IMR-90 (cell line): Measurements from ENCODE around the gene PKP3. TPM values are rescaled to one million over a fixed set of nuclear protein-coding genes. Genes with fewer than 3 reads are reported as not detected.

Source experiments
- ATAC-seq: fragments of 200-7000 bp; cut with Tn5 transposase; 2 replicates; pipeline ENCODE4 v1.9.1; 2020; ENCODE audit warnings: low read depth, mild to moderate bottlenecking, moderate library complexity
- BruUV-seq: library from RNA; stranded (reverse); fragments of 400-500 nt; replicated peaks from 2 replicates; lab custom pipeline; 2021; lab: Mats Ljungman, UMichigan
- CTCF ChIA-PET: fragments of 300-600 bp; formaldehyde crosslinking; extraction: SDS; loops from one replicate; lab custom pipeline; 2021; ENCODE audit warnings: antibody characterized with exemption; lab: Yijun Ruan, JAX
- POLR2A ChIA-PET: fragments of 300-600 bp; sonication (Branson Sonifier 250); formaldehyde crosslinking; loops from one replicate; lab custom pipeline; 2022; ENCODE audit warnings: antibody characterized with exemption; ENCODE audit not compliant: unreplicated experiment; lab: Charles Lee
- DNase-seq: peaks from one replicate; pipeline ENCODE4 v3.0.0; 2013
- H2AFZ ChIP-seq: replicated peaks from 2 replicates; pipeline ENCODE3; 2013; ENCODE audit warnings: low read length, mild to moderate bottlenecking; ENCODE audit not compliant: poor library complexity
- H2AK5ac ChIP-seq: 2 replicates; pipeline ENCODE4 v1.6.1; 2013; ENCODE audit warnings: low read depth, low read length, inconsistent platforms
- H2AK9ac ChIP-seq: replicated peaks from 2 replicates; pipeline ENCODE3; 2013; ENCODE audit warnings: mild to moderate bottlenecking, low read depth, low read length, moderate library complexity; ENCODE audit not compliant: poor library complexity
- H2BK120ac ChIP-seq: 2 replicates; pipeline ENCODE4 v1.6.1; 2013; ENCODE audit warnings: low read depth, low read length, inconsistent platforms
- H2BK15ac ChIP-seq: 3 replicates; pipeline ENCODE4 v1.6.1; 2013; ENCODE audit warnings: low read depth, low read length, inconsistent platforms
- H2BK20ac ChIP-seq: 2 replicates; pipeline ENCODE4 v1.6.1; 2013; ENCODE audit warnings: low read depth, mild to moderate bottlenecking, inconsistent platforms, low read length, moderate library complexity
- H2BK5ac ChIP-seq: 2 replicates; pipeline ENCODE4 v1.6.1; 2013; ENCODE audit warnings: mild to moderate bottlenecking, low read depth, low read length, inconsistent platforms; ENCODE audit not compliant: poor library complexity, severe bottlenecking
- H3K14ac ChIP-seq: replicated peaks from 2 replicates; pipeline ENCODE4 v1.6.1; 2013; ENCODE audit warnings: low read depth, low read length, inconsistent platforms
- H3K18ac ChIP-seq: 2 replicates; pipeline ENCODE4 v1.6.1; 2013; ENCODE audit warnings: low read depth, low read length, control low read depth
- H3K23ac ChIP-seq: 2 replicates; pipeline ENCODE4 v1.6.1; 2013; ENCODE audit warnings: low read depth, low read length, inconsistent platforms
- H3K27ac ChIP-seq: 2 replicates; pipeline ENCODE4 v1.5.1; 2013; ENCODE audit warnings: mild to moderate bottlenecking, control low read depth, low read length; ENCODE audit not compliant: insufficient read depth
- H3K27me3 ChIP-seq: 2 replicates; pipeline ENCODE4 v1.6.1; 2013; ENCODE audit warnings: low read length; ENCODE audit not compliant: control insufficient read depth, insufficient read depth
- H3K36me3 ChIP-seq: 2 replicates; pipeline ENCODE4 v1.6.1; 2013; ENCODE audit warnings: low read length, mixed read lengths; ENCODE audit not compliant: control insufficient read depth, insufficient read depth
- H3K4ac ChIP-seq: 2 replicates; pipeline ENCODE4 v1.6.1; 2013; ENCODE audit warnings: low read depth, low read length, inconsistent platforms
- H3K4me1 ChIP-seq: 2 replicates; pipeline ENCODE4 v1.6.1; 2013; ENCODE audit warnings: low read length, mixed read lengths; ENCODE audit not compliant: control insufficient read depth, insufficient read depth
- H3K4me2 ChIP-seq: 2 replicates; pipeline ENCODE4 v1.6.1; 2013; ENCODE audit warnings: low read depth, mild to moderate bottlenecking, control low read depth, low read length, moderate library complexity
- H3K4me3 ChIP-seq: 2 replicates; pipeline ENCODE4 v1.5.1; 2013; ENCODE audit warnings: low read depth, mild to moderate bottlenecking, control low read depth, low read length, moderate library complexity; ENCODE audit not compliant: insufficient read depth
- H3K56ac ChIP-seq: 2 replicates; pipeline ENCODE4 v1.6.1; 2013; ENCODE audit warnings: low read length, inconsistent platforms; ENCODE audit not compliant: insufficient read depth; ENCODE audit errors: extremely low read depth
- H3K79me1 ChIP-seq, 2 experiments: 2 replicates each; pipeline ENCODE4 v1.6.1; 2013; ENCODE audit warnings: low read length in 2 of 2, inconsistent platforms in 1 of 2, low read depth in 1 of 2
- H3K9ac ChIP-seq: 2 replicates; pipeline ENCODE4 v1.6.1; 2013; ENCODE audit warnings: low read depth, low read length, control low read depth
- H3K9me1 ChIP-seq: 2 replicates; pipeline ENCODE4 v1.6.1; 2013; ENCODE audit warnings: low read length, inconsistent platforms; ENCODE audit not compliant: insufficient read depth
- H3K9me3 ChIP-seq: 2 replicates; pipeline ENCODE4 v1.6.1; 2013; ENCODE audit warnings: low read length; ENCODE audit not compliant: control insufficient read depth, insufficient read depth
- H4K20me1 ChIP-seq: 2 replicates; pipeline ENCODE4 v1.6.1; 2013; ENCODE audit warnings: low read length, inconsistent platforms; ENCODE audit not compliant: insufficient read depth
- H4K5ac ChIP-seq: 2 replicates; pipeline ENCODE4 v1.6.1; 2013; ENCODE audit warnings: mild to moderate bottlenecking, low read depth, low read length, control low read depth
- H4K8ac ChIP-seq, 2 experiments: 2 replicates each; pipeline ENCODE4 v1.6.1; 2013; ENCODE audit warnings: low read depth in 2 of 2, low read length in 2 of 2, control low read depth in 1 of 2, inconsistent platforms in 1 of 2
- H4K91ac ChIP-seq: 2 replicates; pipeline ENCODE4 v1.6.1; 2013; ENCODE audit warnings: low read depth, low read length, inconsistent platforms; ENCODE audit not compliant: insufficient read depth
- BHLHE40 ChIP-seq: fragments of 150-350 bp; IDR thresholded peaks from 2 replicates; pipeline ENCODE4 v1.6.1; 2016; ENCODE audit warnings: mild to moderate bottlenecking, low read depth, low read length
- CEBPB ChIP-seq: IDR thresholded peaks from 2 replicates; pipeline ENCODE4 v1.6.1; 2012; ENCODE audit warnings: low read depth, low read length, improper control_type of control experiment
- CHD1 ChIP-seq: IDR thresholded peaks from 2 replicates; pipeline ENCODE4 v1.6.1; 2012; ENCODE audit warnings: low read depth, low read length, improper control_type of control experiment
- CTCF ChIP-seq: conservative IDR thresholded peaks from 2 replicates; pipeline ENCODE4 v1.5.1; 2012; ENCODE audit warnings: mild to moderate bottlenecking, low read depth, low read length, improper control_type of control experiment
- ELK1 ChIP-seq: fragments of 150-350 bp; IDR thresholded peaks from 2 replicates; pipeline ENCODE4 v1.6.1; 2016; ENCODE audit warnings: low read depth, mild to moderate bottlenecking, low read length, moderate library complexity, borderline replicate concordance
- FOS ChIP-seq: fragments of 150-350 bp; IDR thresholded peaks from 2 replicates; pipeline ENCODE4 v1.6.1; 2016; ENCODE audit warnings: low read depth, low read length
- MAFK ChIP-seq: IDR thresholded peaks from 2 replicates; pipeline ENCODE4 v1.6.1; 2012; ENCODE audit warnings: low read depth, low read length, improper control_type of control experiment
- MAZ ChIP-seq: IDR thresholded peaks from 2 replicates; pipeline ENCODE4 v1.6.1; 2012; ENCODE audit warnings: low read depth, mild to moderate bottlenecking, low read length, improper control_type of control experiment, moderate library complexity, borderline replicate concordance
- MXI1 ChIP-seq: IDR thresholded peaks from 2 replicates; pipeline ENCODE4 v1.6.1; 2012; ENCODE audit warnings: low read depth, mild to moderate bottlenecking, low read length, moderate library complexity, borderline replicate concordance
- NFE2L2 ChIP-seq: fragments of 150-350 bp; IDR thresholded peaks from 2 replicates; pipeline ENCODE4 v1.6.1; 2016; ENCODE audit warnings: low read depth, mild to moderate bottlenecking, low read length
- POLR2A ChIP-seq: IDR thresholded peaks from 2 replicates; pipeline ENCODE4 v1.6.1; 2012; ENCODE audit warnings: mild to moderate bottlenecking, low read depth, low read length
- RAD21 ChIP-seq: IDR thresholded peaks from 2 replicates; pipeline ENCODE4 v1.6.1; 2012; ENCODE audit warnings: low read length, improper control_type of control experiment
- RCOR1 ChIP-seq: IDR thresholded peaks from 2 replicates; pipeline ENCODE4 v1.6.1; 2012; ENCODE audit warnings: mild to moderate bottlenecking, low read length, improper control_type of control experiment; ENCODE audit not compliant: insufficient replicate concordance
- RFX5 ChIP-seq: IDR thresholded peaks from 2 replicates; pipeline ENCODE4 v1.8.0; 2012; ENCODE audit warnings: low read depth, mild to moderate bottlenecking, low read length, moderate library complexity
- SMC3 ChIP-seq: fragments of 150-350 bp; IDR thresholded peaks from 2 replicates; pipeline ENCODE4 v1.6.1; 2016; ENCODE audit warnings: low read depth, mild to moderate bottlenecking, antibody characterized with exemption, low read length, moderate library complexity
- USF2 ChIP-seq: fragments of 150-350 bp; IDR thresholded peaks from 2 replicates; pipeline ENCODE4 v1.6.1; 2017; ENCODE audit warnings: mild to moderate bottlenecking, antibody characterized with exemption, low read length, low read depth
- WGBS, 2 experiments: methylation state at CpG; one replicate each; pipeline versions ENCODE4 v1.1.5 to v1.1.7; 2013; ENCODE audit warnings: missing lambda C conversion rate in 2 of 2; ENCODE audit not compliant: insufficient read length in 1 of 2; ENCODE audit errors: extremely low coverage in 2 of 2; 5-methylcytosine and 5-hydroxymethylcytosine counted together
- dilution Hi-C: fragments of 300-500 bp; cut with HindIII; formaldehyde crosslinking; loops from one replicate; pipeline ENCODE4 v1.14.3; 2018; ENCODE audit warnings: low sequenced_read_pairs; ENCODE audit not compliant: unreplicated experiment
- in situ Hi-C: fragments of 300-500 bp; cut with MboI; formaldehyde crosslinking; loops from 3 replicates; pipeline ENCODE4 v1.14.3; 2019; ENCODE audit warnings: low sequenced_read_pairs, inconsistent platforms, mixed read lengths
- intact Hi-C: fragments of 100-400 bp; cut with micrococcal nuclease; formaldehyde crosslinking; loops from 2 replicates; pipeline ENCODE4 v1.10.0; 2022
- polyA plus RNA-seq, 3 experiments: library from polyadenylated mRNA; depleted of rRNA; stranded (reverse); fragments of >200 nt; gene quantifications; 2 replicates each; pipeline ENCODE4 v1.2.3, GENCODE V29; 2012; ENCODE audit warnings: low replicate concordance in 1 of 3
- total RNA-seq: library from RNA; depleted of rRNA; stranded (reverse); fragments of >200 nt; gene quantifications from 2 replicates; pipeline ENCODE4 v1.2.3, GENCODE V29; 2012

Gene PKP3
- total and polyA plus RNA-seq, 2 of the 4 experiments (the other 2 are of a cell fraction) = 1.5 to 2.2 TPM

GRCh38 chr11:454043-454442 is 60.0 kb downstream of the PKP3 start:
- Histone ChIP-seq H4K5ac (no peak overlapping the region), H3K27ac (no peak overlapping the region), H2AK5ac (no peak overlapping the region), H2BK20ac (no peak overlapping the region), H3K9me1 (0 out of 2 replicates have a peak, but pooled peaks cover 4% of the 10 kb centered on the region), H2BK5ac (no peak overlapping the region), H3K79me1 (peaks cover 12 to 82% of the 10 kb centered on the region in 2 experiments; a peak in 3 of 4 replicates), H4K8ac (no peak overlapping the region), H2BK120ac (no peak overlapping the region), H3K14ac (no peak overlapping the region), H3K4me3 (no peak overlapping the region), H4K20me1 (peaks cover 33% of the 10 kb centered on the region), H3K27me3 (no peaks in the 10 kb centered on the region), H3K9me3 (no peaks in the 10 kb centered on the region), H3K23ac (no peak overlapping the region), H2BK15ac (no peak overlapping the region), H3K4me1 (peaks cover 6% of the 10 kb centered on the region), H3K56ac (no peak overlapping the region), H3K4ac (no peak overlapping the region), H3K36me3 (peaks cover 23% of the 10 kb centered on the region), H4K91ac (no peak overlapping the region), H2AK9ac (no peak overlapping the region), H3K9ac (no peak overlapping the region), H3K4me2 (no peak overlapping the region), H3K18ac (no peak overlapping the region), H2AFZ (no peak overlapping the region)
- POLR2A ChIA-PET = interaction anchor here (0.6 kb wide), 1 partner anchor 63 kb away, joined by 10 read pairs; no protein-coding TSS in a partner anchor
- dilution Hi-C loops = no loop called here
- intact Hi-C loops = no loop called here
- in situ Hi-C loops = loop anchor here (10.0 kb wide), 1 partner anchor 149 kb away; the partner anchor contains the start of gene IFITM2
- CTCF ChIA-PET = no interaction called here
- WGBS, 2 experiments = 96% methylated on average over 7 of the region's 9 CpGs; no CpG with 5 or more reads in 1 of the 2 experiments
- no TSS peak for BruUV-seq
- DNase-seq (no peak), ATAC-seq (no peak)
- no peak for TF ChIP-seq FOS
- no peak for TF ChIP-seq POLR2A
- no peak for TF ChIP-seq NFE2L2
- TF ChIP-seq CHD1 = no peak
- no peak for TF ChIP-seq CTCF
- TF ChIP-seq MAFK = no peak
- TF ChIP-seq MXI1 = no peak
- TF ChIP-seq USF2 = no peak
- TF ChIP-seq RAD21 = no peak
- no peak for TF ChIP-seq ELK1
- TF ChIP-seq RCOR1 = no peak
- no peak for TF ChIP-seq CEBPB
- no peak for TF ChIP-seq MAZ
- TF ChIP-seq BHLHE40 = no peak
- no peak for TF ChIP-seq SMC3
- TF ChIP-seq RFX5 = no peak
